ENCODE measurements around the gene SUPT20H.

Gene SUPT20H

GRCh38 chr13:37102896-37103295 lies 43.4 kb upstream of the SUPT20H start (continued):
- TF ChIP-seq ZBTB10 (tag by site-specific recombination; IDR thresholded peaks at IDR 0.05) (no peak), ZBTB49 (tag by site-specific recombination; IDR thresholded peaks at IDR 0.05; ENCODE audit: low read depth) (no peak), GLIS1 (tag by site-specific recombination; IDR thresholded peaks at IDR 0.05) (no peak)

- Histone ChIP-seq H3K4me3 (ENCODE audit: low read depth, low read length) (no peak overlapping the region), H3K27ac (ENCODE audit: extremely low read depth, low read depth, low read length) (no peak overlapping the region), H3K36me3 (ENCODE audit: control insufficient read depth in 2 of 2, insufficient read depth in 1 of 2, low read length in 2 of 2) (no peaks in the 10 kb centered on the region), H3K4me1 (ENCODE audit: control insufficient read depth, insufficient read depth, low read length) (no peaks in the 10 kb centered on the region), H3K9me3 (ENCODE audit: control insufficient read depth, insufficient read depth, low read depth, low read length) (no peaks in the 10 kb centered on the region)
- POLR2A ChIA-PET = no interaction called here
- CTCF ChIA-PET = interaction anchor here (0.6 kb wide), 1 partner anchor 980 kb away, joined by 4 read pairs; no protein-coding TSS in a partner anchor
- TF ChIP-seq ZNF280D (tag by site-specific recombination; IDR thresholded peaks at IDR 0.05) (no peak), ZBTB20 (tag by site-specific recombination; IDR thresholded peaks at IDR 0.05) (no peak), ZSCAN4 (tag by site-specific recombination; IDR thresholded peaks at IDR 0.05) (no peak), ZFP41 (tag by site-specific recombination; IDR thresholded peaks at IDR 0.05; ENCODE audit: borderline replicate concordance) (no peak)
Measured at GRCh38 chr13:37101201-37101600, 41.7 kb upstream of the SUPT20H start.

- no peaks in the 10 kb centered on the region for H3K9me3 ChIP-seq (ENCODE audit: control insufficient read depth, insufficient read depth, low read depth, low read length)
- ChIA-PET CTCF (no interaction called here), POLR2A (no interaction called here)
- no peaks in the 10 kb centered on the region for H3K4me1 ChIP-seq (ENCODE audit: control insufficient read depth, insufficient read depth, low read length)
- no peak overlapping the region for H3K4me3 ChIP-seq (ENCODE audit: low read depth, low read length)
- H3K27ac ChIP-seq (ENCODE audit: extremely low read depth, low read depth, low read length) = no peak overlapping the region
- no peak for TF ChIP-seq ZIC2 (tag by site-specific recombination; IDR thresholded peaks at IDR 0.05)
- no peak for TF ChIP-seq ZNF548 (tag by site-specific recombination; IDR thresholded peaks at IDR 0.05)
- TF ChIP-seq ZBTB48 (tag by site-specific recombination; IDR thresholded peaks at IDR 0.05) = no peak
- TF ChIP-seq ZNF155 (tag by site-specific recombination; IDR thresholded peaks at IDR 0.05) = no peak
- TF ChIP-seq ZFHX2 (tag by site-specific recombination; conservative IDR thresholded peaks at IDR 0.05) = no peak
- TF ChIP-seq ZNF830 (tag by site-specific recombination; IDR thresholded peaks at IDR 0.05; ENCODE audit: low read depth) = no peak
- TF ChIP-seq KLF8 (tag by site-specific recombination; IDR thresholded peaks at IDR 0.05) = no peak
- no peak for TF ChIP-seq ZNF148 (tag by site-specific recombination; IDR thresholded peaks at IDR 0.05; ENCODE audit: borderline replicate concordance)
- no peak for TF ChIP-seq ZNF837 (tag by site-specific recombination; IDR thresholded peaks at IDR 0.05)
- no peak for TF ChIP-seq IKZF3 (tag by site-specific recombination; IDR thresholded peaks at IDR 0.05)
- no peak for TF ChIP-seq MZF1 (tag by site-specific recombination; IDR thresholded peaks at IDR 0.05; ENCODE audit: borderline replicate concordance)
- TF ChIP-seq ZNF10 (tag by site-specific recombination; IDR thresholded peaks at IDR 0.05) = no peak
- no peak for TF ChIP-seq ZNF529 (tag by site-specific recombination; IDR thresholded peaks at IDR 0.05; ENCODE audit: insufficient replicate concordance)
- no peak for TF ChIP-seq ZBTB7A (tag by site-specific recombination; IDR thresholded peaks at IDR 0.05; ENCODE audit: low read depth)
- no peaks in the 10 kb centered on the region for H3K36me3 ChIP-seq (ENCODE audit: control insufficient read depth in 2 of 2, insufficient read depth in 1 of 2, low read length in 2 of 2)
Measured at GRCh38 chr13:37100731-37101130, 41.2 kb upstream of the SUPT20H start.

Measured in HEK293 (cell line).